Measurements from ENCODE around the gene AKAP8L. TPM values are rescaled to one million over a fixed set of nuclear protein-coding genes. Genes with fewer than 3 reads are reported as not detected.
A peak's percentile ranks its signal among the peaks of the same experiment; 100 is the strongest.

Gene AKAP8L, protein sequence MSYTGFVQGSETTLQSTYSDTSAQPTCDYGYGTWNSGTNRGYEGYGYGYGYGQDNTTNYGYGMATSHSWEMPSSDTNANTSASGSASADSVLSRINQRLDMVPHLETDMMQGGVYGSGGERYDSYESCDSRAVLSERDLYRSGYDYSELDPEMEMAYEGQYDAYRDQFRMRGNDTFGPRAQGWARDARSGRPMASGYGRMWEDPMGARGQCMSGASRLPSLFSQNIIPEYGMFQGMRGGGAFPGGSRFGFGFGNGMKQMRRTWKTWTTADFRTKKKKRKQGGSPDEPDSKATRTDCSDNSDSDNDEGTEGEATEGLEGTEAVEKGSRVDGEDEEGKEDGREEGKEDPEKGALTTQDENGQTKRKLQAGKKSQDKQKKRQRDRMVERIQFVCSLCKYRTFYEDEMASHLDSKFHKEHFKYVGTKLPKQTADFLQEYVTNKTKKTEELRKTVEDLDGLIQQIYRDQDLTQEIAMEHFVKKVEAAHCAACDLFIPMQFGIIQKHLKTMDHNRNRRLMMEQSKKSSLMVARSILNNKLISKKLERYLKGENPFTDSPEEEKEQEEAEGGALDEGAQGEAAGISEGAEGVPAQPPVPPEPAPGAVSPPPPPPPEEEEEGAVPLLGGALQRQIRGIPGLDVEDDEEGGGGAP
- 75.3 and 78.9 TPM in 2 replicates for total RNA-seq

DNA sequence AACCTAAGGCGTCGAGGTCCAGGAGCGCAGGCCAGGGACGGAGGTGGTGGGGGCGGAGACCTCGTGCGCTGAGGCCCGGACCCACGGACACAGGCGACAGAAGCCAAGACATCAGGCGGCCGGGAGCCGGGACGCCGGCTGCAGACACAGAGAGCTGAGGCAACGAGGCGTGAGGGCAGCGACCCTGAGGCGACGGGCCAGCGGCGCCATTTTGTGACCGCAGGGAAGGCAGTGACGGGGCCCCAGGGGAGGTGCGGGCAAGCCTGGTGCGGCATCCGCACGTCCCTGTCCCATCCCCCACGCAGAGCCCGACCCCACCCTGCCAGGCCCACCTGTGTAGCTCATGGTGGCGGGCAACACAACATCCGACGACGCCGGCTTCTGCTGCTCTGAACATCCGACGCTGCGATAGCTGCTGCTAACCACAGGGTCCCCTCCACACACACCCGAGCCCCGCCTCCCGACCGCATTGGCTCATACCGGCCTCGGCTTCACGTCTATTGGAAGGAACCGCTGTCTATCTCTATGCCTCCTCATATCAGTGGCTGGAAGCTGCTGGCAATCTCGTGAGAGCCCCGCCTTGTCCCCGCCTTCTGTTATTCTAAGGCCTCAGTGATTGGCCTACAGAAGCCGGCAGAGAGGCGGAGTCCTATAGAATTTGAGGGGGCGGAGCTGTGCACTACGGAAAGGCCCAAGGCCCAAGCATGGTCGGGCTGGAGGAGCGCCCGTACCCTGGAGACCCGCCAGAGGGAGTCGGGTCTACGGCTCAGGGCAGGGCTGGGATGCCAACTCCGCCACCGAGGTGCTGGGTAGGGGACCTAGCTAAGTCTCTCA, at the start of gene AKAP8L:
AKAP8L (minus strand) TSS at position 410 of the 834 bp plus-strand sequence; CDS start at position 345, 65 bp downstream.
- peak; percentile 99 for DNase-seq (ENCODE audit: low read depth)
- Histone ChIP-seq H3K36me3 (ENCODE audit: control insufficient read depth, insufficient read depth, low read length) (peaks cover 9% of the 10 kb centered on the region), H3K27me3 (ENCODE audit: control insufficient read depth, insufficient read depth, low read length) (no peaks in the 10 kb centered on the region), H3K4me3 (ENCODE audit: low read depth, low read length) (peak within 1 kb of the TSS; percentile 69)
- FAIRE-seq, result no peak
- peak; percentile 75 for TF ChIP-seq CTCF (IDR thresholded peaks at IDR 0.05; ENCODE audit: insufficient read depth, low read length, severe bottlenecking)

- Histone ChIP-seq H3K4me3 (ENCODE audit: low read depth, low read length) (no peak overlapping the region), H3K27me3 (ENCODE audit: control insufficient read depth, insufficient read depth, low read length) (peaks cover 12% of the 10 kb centered on the region), H3K36me3 (ENCODE audit: control insufficient read depth, insufficient read depth, low read length) (no peaks in the 10 kb centered on the region)
- TF ChIP-seq CTCF (IDR thresholded peaks at IDR 0.05; ENCODE audit: insufficient read depth, low read length, severe bottlenecking), result no peak
- FAIRE-seq (no peak), DNase-seq (ENCODE audit: low read depth) (no peak)
These were observed 49.0 kb upstream of the AKAP8L start for GRCh38 chr19:15467734-15468214.

DNA sequence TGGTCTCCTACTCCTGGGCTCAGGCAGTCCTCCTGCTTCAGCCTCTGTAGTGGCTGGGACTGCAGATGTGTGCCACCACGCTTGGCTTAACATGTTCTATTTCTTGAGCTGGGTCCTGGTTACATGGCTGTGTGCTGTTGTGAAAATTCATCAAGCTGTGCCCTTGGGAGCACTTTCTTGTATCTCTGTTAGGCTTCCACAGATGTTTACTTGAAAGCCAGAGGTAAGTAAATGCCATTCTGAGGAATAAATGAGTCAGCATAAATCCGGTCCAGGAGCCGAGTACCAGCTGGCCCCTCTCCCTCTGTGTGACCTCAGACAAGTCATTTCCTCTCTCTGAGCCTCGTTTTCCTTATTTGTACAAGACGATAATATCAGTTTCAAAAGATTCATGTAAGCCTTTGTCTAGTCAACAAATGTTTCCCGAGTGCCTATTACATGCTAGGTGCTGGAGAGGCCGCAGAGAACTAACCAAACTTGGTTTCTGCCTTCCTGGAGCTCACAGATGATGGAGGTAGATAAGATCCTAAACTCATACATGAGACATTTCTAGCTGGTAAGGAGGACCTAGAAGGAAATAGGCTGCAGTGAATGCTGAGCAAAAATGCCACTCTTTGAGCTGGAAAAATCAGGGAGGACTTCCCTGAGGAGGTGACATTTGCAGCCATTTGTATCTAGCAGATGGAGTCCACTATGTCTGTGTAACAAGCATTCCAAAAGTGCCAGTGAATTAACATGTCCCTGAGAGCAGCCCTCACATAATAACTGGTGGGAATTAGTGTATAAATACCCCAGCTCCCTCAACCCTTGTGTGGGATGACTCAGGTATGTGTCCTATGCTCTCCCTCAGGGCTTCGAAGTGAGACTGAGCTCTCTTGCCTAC, 48.3 kb upstream of the AKAP8L start:
- no peak overlapping the region for H3K4me3 ChIP-seq (ENCODE audit: low read depth, low read length)
- no peaks in the 10 kb centered on the region for H3K36me3 ChIP-seq (ENCODE audit: control insufficient read depth, insufficient read depth, low read length)
- TF ChIP-seq CTCF (IDR thresholded peaks at IDR 0.05; ENCODE audit: insufficient read depth, low read length, severe bottlenecking), result no peak
- peaks cover 12% of the 10 kb centered on the region for H3K27me3 ChIP-seq (ENCODE audit: control insufficient read depth, insufficient read depth, low read length)
- DNase-seq (ENCODE audit: low read depth), result peak; percentile 80
- FAIRE-seq, result no peak

- DNase-seq (ENCODE audit: low read depth), result no peak
- no peak for TF ChIP-seq CTCF (IDR thresholded peaks at IDR 0.05; ENCODE audit: insufficient read depth, low read length, severe bottlenecking)
- no peak within 1 kb of the TSS for H3K4me3 ChIP-seq (ENCODE audit: low read depth, low read length)
- FAIRE-seq, result no peak
- H3K36me3 ChIP-seq (ENCODE audit: control insufficient read depth, insufficient read depth, low read length), result no peaks in the 10 kb centered on the region
- peaks cover 9% of the 10 kb centered on the region for H3K27me3 ChIP-seq (ENCODE audit: control insufficient read depth, insufficient read depth, low read length)
These were observed 45.9 kb upstream of the AKAP8L start, which contains the start of gene RASAL3 for GRCh38 chr19:15464394-15465385. Gene RASAL3, minus strand, starts transcription at chr19:15464544. Its CDS starts 186 bp downstream, at chr19:15464358.
